NCI-H1694 (cell line): Measurements from ENCODE around the gene UNC119.
"Not testable (repeated sequence)": the region's sequence is repeated elsewhere in the genome, so short reads cannot be mapped to it uniquely, and the experiment has no call there.

ENCODE experiments used
- DNase-seq: peaks from one replicate; lab custom pipeline; 2025; lab: John Stamatoyannopoulos, UW

The UNC119 gene

GRCh38 chr17:28522281-28522680 is 30.1 kb downstream of the UNC119 start:
- DNase-seq = not testable (repeated sequence)

GRCh38 chr17:28521311-28522085 is 30.9 kb downstream of the UNC119 start:
- no peak for DNase-seq

- DNase-seq = no peak
Measured at GRCh38 chr17:28520687-28521086, 31.7 kb downstream of the UNC119 start.

GRCh38 chr17:28519236-28519635 is 33.2 kb downstream of the UNC119 start:
- DNase-seq = no peak

GRCh38 chr17:28518578-28518977 is 33.8 kb downstream of the UNC119 start:
- no peak for DNase-seq

GRCh38 chr17:28518132-28518531 is 34.3 kb downstream of the UNC119 start:
- DNase-seq = no peak

GRCh38 chr17:28515518-28515917 is 36.9 kb downstream of the UNC119 start:
- DNase-seq = no peak

GRCh38 chr17:28514561-28515002 is 37.8 kb downstream of the UNC119 start:
- DNase-seq = no peak

- no peak for DNase-seq
Measured at GRCh38 chr17:28513476-28513875, 38.9 kb downstream of the UNC119 start.

- DNase-seq = no peak
Measured at GRCh38 chr17:28511858-28512461, 40.5 kb downstream of the UNC119 start.

GRCh38 chr17:28509789-28510188 is 42.6 kb downstream of the UNC119 start:
- no peak for DNase-seq

- DNase-seq = no peak
Measured at GRCh38 chr17:28508211-28508724, 44.2 kb downstream of the UNC119 start.

GRCh38 chr17:28507567-28508203 is 44.7 kb downstream of the UNC119 start:
- DNase-seq = peak; percentile 12

- no peak for DNase-seq
Measured at GRCh38 chr17:28506763-28507487, 45.5 kb downstream of the UNC119 start.

- DNase-seq = no peak
Measured at GRCh38 chr17:28505986-28506665, 46.3 kb downstream of the UNC119 start, which contains the start of gene FOXN1. Gene FOXN1 (plus strand): TSS chr17:28506348. CDS start chr17:28523970, 17,622 bp downstream.

GRCh38 chr17:28503420-28503819 is 49.0 kb downstream of the UNC119 start:
- DNase-seq = no peak

GRCh38 chr17:28501421-28502284 is 50.8 kb downstream of the UNC119 start:
- DNase-seq = no peak

GRCh38 chr17:28500712-28501379 is 51.6 kb downstream of the UNC119 start:
- DNase-seq = peak; percentile 47

GRCh38 chr17:28499684-28500357 is 52.6 kb downstream of the UNC119 start:
- no peak for DNase-seq

- no peak for DNase-seq
Measured at GRCh38 chr17:28499364-28499664, 53.1 kb downstream of the UNC119 start.
